Tibial nerve (tissue), 4 donors: ENCODE results near the gene NSRP1. TPM values are rescaled to one million over a fixed set of nuclear protein-coding genes. Genes with fewer than 3 reads are reported as not detected.
"Not testable (repeated sequence)": the region's sequence is repeated elsewhere in the genome, so short reads cannot be mapped to it uniquely, and the experiment has no call there.

Experiments
- DNase-seq, 2 donors: peaks; one replicate each; pipeline ENCODE4 v3.0.0-alpha.2; 2019; ENCODE audit warnings: low spot score in 2 of 2
- H3K27ac ChIP-seq, 4 donors: fragments of 200-600 bp; sonication (generic) in 3 of 4; one replicate each; pipeline ENCODE4 v1.5.1; 2017 to 2019; ENCODE audit warnings: mild to moderate bottlenecking in 1 of 4
- H3K27me3 ChIP-seq, 2 donors: fragments of 200-600 bp; sonication (generic) in 1 of 2; one replicate each; pipeline versions ENCODE4 v1.5.1 to v1.6.0; 2017 to 2019
- H3K36me3 ChIP-seq, 3 donors: fragments of 200-600 bp; sonication (generic); one replicate each; pipeline ENCODE4 v1.5.1; 2018 to 2019
- H3K4me1 ChIP-seq, 4 donors: fragments of 200-600 bp; sonication (generic) in 3 of 4; one replicate each; pipeline ENCODE4 v1.5.1; 2017 to 2019
- H3K4me3 ChIP-seq, 4 donors: fragments of 200-600 bp; sonication (generic) in 3 of 4; one replicate each; pipeline ENCODE4 v1.5.1; 2017 to 2019; ENCODE audit warnings: mild to moderate bottlenecking in 1 of 4, moderate library complexity in 1 of 4
- H3K9me3 ChIP-seq, 4 donors: fragments of 200-600 bp; sonication (generic) in 3 of 4; one replicate each; pipeline ENCODE4 v1.5.1; 2017 to 2019
- EP300 ChIP-seq, 2 donors: sonication (generic); formaldehyde crosslinking; IDR thresholded peaks; one replicate each; pipeline ENCODE4 v1.6.1; 2017; ENCODE audit warnings: antibody characterized with exemption in 2 of 2, mild to moderate bottlenecking in 1 of 2
- POLR2A ChIP-seq, 2 donors: fragments of 450-650 bp; IDR thresholded peaks; one replicate each; pipeline ENCODE4 v1.6.1; 2017; ENCODE audit warnings: antibody characterized with exemption in 2 of 2, mild to moderate bottlenecking in 2 of 2, moderate library complexity in 2 of 2
- WGBS, 2 donors: methylation state at CpG; one replicate each; pipeline ENCODE4 v1.1.5; 2018; 5-methylcytosine and 5-hydroxymethylcytosine counted together
- total RNA-seq, 4 donors: library from RNA; depleted of rRNA; stranded (reverse); fragments of >200 nt; gene quantifications; one replicate each; pipeline ENCODE4 v1.1.0, GENCODE V29; 2016
- TF ChIP-seq, protein P1 (sequence below), 5 experiments: fragments of 200-600 bp in 3 of 5; fragments of 450-650 bp in 2 of 5; sonication (generic) in 3 of 5; IDR thresholded peaks; one replicate each; pipeline ENCODE4 v1.5.1; 2016 to 2019; ENCODE audit warnings: antibody characterized with exemption in 5 of 5, mild to moderate bottlenecking in 3 of 5, moderate library complexity in 2 of 5

The NSRP1 gene
- total RNA-seq, 4 donors from 2014 or later, result 23.3 to 55.5 (median 34.4) TPM

DNA sequence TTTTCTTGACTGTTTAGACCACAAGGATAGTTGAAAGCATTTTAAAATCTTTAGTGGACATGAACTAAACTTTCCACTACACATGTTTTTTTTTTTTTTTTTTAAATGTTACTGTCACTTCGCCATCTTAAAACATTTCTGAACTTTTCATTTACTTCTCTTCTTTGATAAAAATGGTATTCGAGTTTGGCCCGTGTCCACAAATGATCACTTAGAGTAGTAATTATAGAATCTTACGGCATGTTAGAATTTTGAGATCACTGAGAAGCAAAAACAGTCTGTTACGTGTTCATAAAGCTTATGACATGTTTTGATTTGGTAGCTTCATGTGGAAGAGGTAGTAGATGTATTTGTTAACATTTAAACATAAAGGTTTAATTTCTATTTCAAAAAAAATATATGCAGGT lies 1.1 kb downstream of the NSRP1 start:
- TF ChIP-seq EP300 (IDR thresholded peaks at IDR 0.05), result no peak
- TF ChIP-seq, protein P1, sequence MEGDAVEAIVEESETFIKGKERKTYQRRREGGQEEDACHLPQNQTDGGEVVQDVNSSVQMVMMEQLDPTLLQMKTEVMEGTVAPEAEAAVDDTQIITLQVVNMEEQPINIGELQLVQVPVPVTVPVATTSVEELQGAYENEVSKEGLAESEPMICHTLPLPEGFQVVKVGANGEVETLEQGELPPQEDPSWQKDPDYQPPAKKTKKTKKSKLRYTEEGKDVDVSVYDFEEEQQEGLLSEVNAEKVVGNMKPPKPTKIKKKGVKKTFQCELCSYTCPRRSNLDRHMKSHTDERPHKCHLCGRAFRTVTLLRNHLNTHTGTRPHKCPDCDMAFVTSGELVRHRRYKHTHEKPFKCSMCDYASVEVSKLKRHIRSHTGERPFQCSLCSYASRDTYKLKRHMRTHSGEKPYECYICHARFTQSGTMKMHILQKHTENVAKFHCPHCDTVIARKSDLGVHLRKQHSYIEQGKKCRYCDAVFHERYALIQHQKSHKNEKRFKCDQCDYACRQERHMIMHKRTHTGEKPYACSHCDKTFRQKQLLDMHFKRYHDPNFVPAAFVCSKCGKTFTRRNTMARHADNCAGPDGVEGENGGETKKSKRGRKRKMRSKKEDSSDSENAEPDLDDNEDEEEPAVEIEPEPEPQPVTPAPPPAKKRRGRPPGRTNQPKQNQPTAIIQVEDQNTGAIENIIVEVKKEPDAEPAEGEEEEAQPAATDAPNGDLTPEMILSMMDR (IDR thresholded peaks at IDR 0.05), result no peak
- TF ChIP-seq POLR2A (IDR thresholded peaks at IDR 0.05), result no peak
- peak overlapping the region in 3 of 4 donors; percentile 92 to 99 (median 99) for H3K27ac ChIP-seq
- 21% methylated on average over 5 of the region's 5 CpGs for WGBS, 2 donors
- DNase-seq, result no peak
- H3K4me3 ChIP-seq, result peak overlapping the region; percentile 58 to 75 (median 68)
- no peaks in the 10 kb centered on the region for H3K27me3 ChIP-seq
- peaks cover 0 to 26% (median 0%) of the 10 kb centered on the region in 3 donors for H3K36me3 ChIP-seq
- peaks cover 0 to 31% (median 11%) of the 10 kb centered on the region in 4 donors for H3K4me1 ChIP-seq
- H3K9me3 ChIP-seq, result no peaks in the 10 kb centered on the region

DNA sequence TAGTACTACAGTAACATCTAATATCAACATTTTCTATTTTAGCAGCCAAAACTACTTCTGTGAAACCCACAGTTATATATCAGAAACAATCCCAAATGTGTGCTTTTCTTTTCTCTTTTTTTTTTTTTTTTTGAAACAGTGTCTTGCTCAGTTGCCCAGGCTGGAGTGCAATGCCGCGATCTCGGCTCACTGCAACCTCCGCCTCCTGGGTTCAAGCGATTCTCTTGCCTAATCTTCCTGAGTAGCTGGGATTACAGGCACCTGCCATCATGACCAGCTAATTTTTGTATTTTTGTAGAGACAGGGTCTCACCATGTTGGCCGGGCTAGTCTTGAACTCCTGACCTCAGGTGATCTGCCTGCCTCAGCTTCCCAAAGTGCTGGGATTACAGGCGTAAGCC lies 2.0 kb downstream of the NSRP1 start:
- peaks cover 0 to 31% (median 11%) of the 10 kb centered on the region in 4 donors for H3K4me1 ChIP-seq
- H3K27ac ChIP-seq, DNase-seq, H3K9me3 ChIP-seq, H3K27me3 ChIP-seq, H3K4me3 ChIP-seq: not testable (repeated sequence)
- WGBS, 2 donors, result 85 to 97% methylated on average over 7 of the region's 7 CpGs
- H3K36me3 ChIP-seq, result peaks cover 0 to 30% (median 0%) of the 10 kb centered on the region in 3 donors

DNA sequence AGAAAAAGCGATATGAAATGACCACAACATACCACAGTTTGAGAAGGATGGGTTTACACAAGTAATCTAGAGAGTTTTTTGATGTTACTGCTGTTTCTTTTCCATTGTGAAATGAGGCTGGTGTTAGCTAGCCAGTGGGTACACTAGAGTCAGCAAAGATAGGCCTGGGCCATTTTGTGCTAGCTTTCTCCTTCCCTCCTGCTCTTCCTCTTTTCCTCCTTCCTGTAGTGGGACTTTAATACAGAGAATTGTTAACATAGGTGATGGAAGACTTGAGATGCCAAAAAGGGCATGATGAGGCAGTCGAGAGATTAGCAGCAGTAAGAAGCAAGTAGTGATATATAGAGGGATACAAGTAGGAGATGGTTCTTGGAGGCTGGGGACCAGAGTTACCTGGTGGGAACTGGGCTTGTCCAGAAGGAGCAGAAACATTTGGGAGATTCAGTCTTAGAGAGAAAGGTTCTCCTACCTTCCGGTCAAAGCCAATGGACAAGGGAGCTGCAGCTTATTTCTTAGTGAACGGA lies 7.7 kb downstream of the NSRP1 start:
- peaks cover 0 to 49% (median 0%) of the 10 kb centered on the region in 3 donors for H3K36me3 ChIP-seq
- no peaks in the 10 kb centered on the region for H3K27me3 ChIP-seq
- H3K4me3 ChIP-seq, result no peak overlapping the region
- WGBS, 2 donors, result 93 to 96% methylated on average over 4 of the region's 4 CpGs
- no peak overlapping the region for H3K27ac ChIP-seq
- DNase-seq, result no peak
- no peak for TF ChIP-seq POLR2A (IDR thresholded peaks at IDR 0.05)
- no peak for TF ChIP-seq EP300 (IDR thresholded peaks at IDR 0.05)
- TF ChIP-seq, protein P1 (IDR thresholded peaks at IDR 0.05), result no peak
- no peaks in the 10 kb centered on the region for H3K9me3 ChIP-seq
- H3K4me1 ChIP-seq, result peaks cover 0 to 37% (median 4%) of the 10 kb centered on the region in 4 donors

DNA sequence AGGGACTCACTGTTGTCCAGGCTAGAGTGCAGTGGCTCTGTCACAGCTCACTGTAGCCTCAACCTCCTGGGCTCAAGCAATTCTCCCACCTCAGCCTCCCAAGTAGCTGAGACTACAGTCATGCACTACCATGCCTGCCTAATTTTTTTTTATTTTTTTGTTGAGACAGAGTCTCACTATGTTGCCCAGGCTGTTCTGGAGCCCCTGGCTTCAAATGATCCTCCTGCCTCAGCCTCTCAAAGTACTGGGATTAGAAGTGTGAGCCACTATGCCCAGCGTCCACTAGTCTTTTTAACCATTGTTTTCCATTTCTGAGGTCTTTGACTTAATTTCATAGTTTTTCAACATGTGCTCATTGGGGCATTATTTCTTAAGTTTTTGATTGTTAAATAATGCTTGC lies 13.5 kb downstream of the NSRP1 start:
- Histone ChIP-seq H3K4me3 (no peak overlapping the region), H3K27ac (no peak overlapping the region), H3K36me3 (peaks cover 0 to 38% (median 0%) of the 10 kb centered on the region in 3 donors), H3K4me1 (peaks cover 0 to 16% (median 0%) of the 10 kb centered on the region in 4 donors), H3K9me3 (no peaks in the 10 kb centered on the region), H3K27me3 (no peaks in the 10 kb centered on the region)
- TF ChIP-seq EP300 (IDR thresholded peaks at IDR 0.05), result no peak
- TF ChIP-seq POLR2A (IDR thresholded peaks at IDR 0.05), result no peak
- TF ChIP-seq, protein P1 (IDR thresholded peaks at IDR 0.05), result no peak
- DNase-seq, result no peak
- WGBS, 2 donors, result 78 to 80% methylated on average over 1 of the region's 1 CpG

DNA sequence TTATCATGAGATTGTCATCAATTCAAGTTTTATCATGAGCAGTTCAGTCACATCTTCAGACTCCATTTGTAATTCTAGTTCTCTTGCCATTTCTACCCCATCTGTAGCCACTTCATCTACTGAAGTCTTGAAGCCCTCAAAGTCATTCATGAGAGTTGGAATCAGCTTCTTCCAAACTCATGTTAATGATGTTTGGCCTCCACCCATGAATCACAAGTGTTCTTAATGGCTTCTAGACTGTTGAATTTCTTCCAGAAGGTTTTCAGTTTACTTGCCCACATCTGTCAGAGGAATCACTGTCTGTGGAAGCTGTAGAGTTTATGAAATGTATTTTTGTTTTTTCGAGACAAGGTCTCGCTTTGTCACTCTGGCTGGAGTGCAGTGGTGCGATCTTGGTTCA lies 16.0 kb downstream of the NSRP1 start:
- DNase-seq, result no peak
- no peaks in the 10 kb centered on the region for H3K9me3 ChIP-seq
- no peak for TF ChIP-seq EP300 (IDR thresholded peaks at IDR 0.05)
- TF ChIP-seq, protein P1 (IDR thresholded peaks at IDR 0.05), result no peak
- TF ChIP-seq POLR2A (IDR thresholded peaks at IDR 0.05), result no peak
- no peaks in the 10 kb centered on the region for H3K27me3 ChIP-seq
- H3K36me3 ChIP-seq, result peaks cover 0 to 33% (median 0%) of the 10 kb centered on the region in 3 donors
- H3K27ac ChIP-seq, result no peak overlapping the region
- H3K4me1 ChIP-seq, result peaks cover 0 to 5% (median 0%) of the 10 kb centered on the region in 4 donors
- WGBS, 2 donors, result 97% methylated on average over 3 of the region's 3 CpGs
- no peak overlapping the region for H3K4me3 ChIP-seq
